AML-193 (cell line): ENCODE results near the gene HSPA4L.

Experiments
- DNase-seq, 2 experiments: peaks; one replicate each; lab custom pipeline; 2025; lab: John Stamatoyannopoulos, UW

Gene HSPA4L

DNA sequence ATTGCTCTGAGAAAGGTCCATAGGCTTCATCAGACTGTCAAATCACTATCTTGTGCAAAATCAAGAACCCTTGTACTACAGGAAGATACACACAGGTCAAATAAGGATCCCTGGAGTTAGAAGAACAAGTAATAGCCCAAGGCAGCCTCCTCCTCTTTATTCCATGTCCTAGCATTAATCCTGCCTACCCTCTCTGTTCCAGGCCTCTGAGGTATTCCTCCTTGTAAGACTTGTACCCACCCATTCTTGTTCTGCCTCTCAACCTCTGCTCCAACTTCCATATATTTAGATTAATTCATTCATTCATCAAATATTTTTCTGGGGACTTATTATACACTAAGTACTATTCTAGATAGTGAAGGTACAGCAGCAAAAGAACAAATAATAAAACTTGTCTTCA is 88.2 kb downstream of the HSPA4L start:
- DNase-seq = no peak

DNA sequence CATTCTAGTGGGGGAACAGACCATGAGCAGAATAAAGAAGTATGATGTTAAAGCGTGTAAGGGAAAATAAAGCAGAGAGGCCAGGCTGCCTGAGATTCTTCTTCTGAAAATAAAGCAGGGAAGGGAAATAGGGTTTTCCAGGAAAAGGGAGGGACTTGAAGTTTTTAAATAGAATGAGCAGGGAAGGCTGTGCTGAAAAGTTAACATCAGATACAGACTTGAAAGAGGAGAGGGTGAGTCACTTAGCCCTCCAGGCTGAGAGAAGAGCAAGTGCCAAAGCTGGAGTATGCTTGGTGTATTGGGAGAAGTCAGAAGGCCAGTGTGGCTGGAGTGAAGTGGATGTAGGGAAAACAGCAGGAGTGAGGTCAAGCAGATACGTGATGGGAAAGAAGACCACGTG is 88.6 kb downstream of the HSPA4L start:
- DNase-seq = no peak

- DNase-seq = no peak
Observed at GRCh38 chr4:127875791-127876190, 93.7 kb downstream of the HSPA4L start.

DNA sequence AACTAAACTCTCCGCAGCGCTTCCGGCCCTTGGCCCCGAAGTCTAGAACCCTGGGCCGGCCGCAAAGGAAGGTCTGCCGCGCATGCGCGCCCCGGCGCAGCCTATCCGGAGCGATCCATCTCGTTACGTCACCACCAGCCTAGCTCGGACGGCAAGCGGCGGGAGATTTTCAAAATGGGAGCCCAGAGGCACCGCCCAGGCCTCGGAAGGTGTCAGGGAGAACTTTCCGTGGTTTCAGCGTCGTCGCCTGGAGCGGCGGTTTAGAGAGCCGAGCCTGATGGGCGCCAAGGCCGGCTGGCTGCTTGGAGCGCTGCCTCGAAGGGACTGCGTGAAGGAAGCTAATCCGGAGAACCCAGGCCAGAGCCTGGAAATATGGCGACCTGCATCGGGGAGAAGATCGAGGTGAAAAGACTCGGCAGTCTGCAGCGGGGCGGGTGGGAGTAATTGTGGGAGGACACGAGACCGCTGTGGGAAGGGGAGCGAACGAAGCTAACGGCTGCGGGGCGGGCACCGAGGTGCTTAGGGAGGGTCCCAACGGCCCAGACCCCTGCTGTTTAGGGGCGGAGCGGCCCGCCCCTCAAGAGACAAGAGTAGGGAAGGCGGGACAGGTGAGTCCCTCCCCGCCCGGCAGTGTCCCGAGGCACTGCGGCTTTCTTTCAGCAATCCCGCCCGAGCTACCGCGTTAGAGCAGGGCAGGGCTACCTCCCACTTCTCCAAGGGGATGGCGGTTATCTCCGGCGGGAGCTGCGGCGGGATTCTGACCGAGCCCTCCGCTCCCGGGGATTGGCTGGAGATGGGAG is 98.8 kb downstream of the HSPA4L start, which contains the start of gene PLK4:
TSS of gene PLK4 (plus strand) at position 131 of the 800 bp plus-strand sequence. CDS start at position 373, 242 bp downstream.
- peak; percentile 94 to 95 for DNase-seq

- DNase-seq = no peak
Observed at GRCh38 chr4:127881563-127881864, 99.4 kb downstream of the HSPA4L start.

DNA sequence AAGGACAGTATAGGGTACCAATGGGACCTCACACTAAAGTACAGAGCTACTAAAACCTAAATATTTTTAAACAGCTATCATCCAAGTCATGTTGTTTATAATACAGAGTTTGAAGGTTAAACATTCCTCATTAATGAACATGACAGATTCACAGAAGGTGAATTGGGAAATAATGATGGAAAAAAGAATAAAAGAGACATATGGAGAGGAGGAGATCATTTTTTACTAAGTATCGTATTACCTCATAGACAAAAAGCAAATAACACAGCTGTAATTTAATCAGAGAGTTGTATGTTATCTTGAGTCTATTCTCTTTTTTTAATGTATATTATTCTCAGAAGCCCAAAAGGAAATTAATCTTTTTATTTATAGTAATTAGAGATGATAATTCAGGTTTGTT is 106.4 kb downstream of the HSPA4L start:
- no peak for DNase-seq

DNA sequence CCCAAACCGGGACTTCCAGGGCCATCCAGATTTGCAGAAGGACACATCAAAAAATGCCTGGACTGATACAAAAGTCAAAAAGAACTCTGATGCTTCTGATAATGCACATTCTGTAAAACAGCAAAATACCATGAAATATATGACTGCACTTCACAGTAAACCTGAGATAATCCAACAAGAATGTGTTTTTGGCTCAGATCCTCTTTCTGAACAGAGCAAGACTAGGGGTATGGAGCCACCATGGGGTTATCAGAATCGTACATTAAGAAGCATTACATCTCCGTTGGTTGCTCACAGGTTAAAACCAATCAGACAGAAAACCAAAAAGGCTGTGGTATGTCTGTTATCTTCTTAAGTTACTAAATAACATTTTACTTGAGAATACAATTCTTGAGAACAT is 107.8 kb downstream of the HSPA4L start:
- no peak for DNase-seq
